NB4 (cell line): ENCODE measurements around the gene VTN.

Experiments used
- MYC ChIP-seq: IDR thresholded peaks from 2 replicates; pipeline ENCODE4 v1.6.1; 2011; ENCODE audit warnings: low read depth, low read length
- POLR2A ChIP-seq: IDR thresholded peaks from 2 replicates; pipeline ENCODE4 v1.6.1; 2011; ENCODE audit warnings: mild to moderate bottlenecking; ENCODE audit not compliant: insufficient read length; ENCODE audit errors: extremely low read depth
- TF ChIP-seq, protein P1 (sequence below): IDR thresholded peaks from one replicate; pipeline ENCODE4 v1.5.1; 2012; ENCODE audit warnings: low read depth, low read length
- TF ChIP-seq, protein P2 (sequence below): IDR thresholded peaks from 2 replicates; pipeline ENCODE4 v1.6.1; 2011; ENCODE audit warnings: low read depth, low read length

DNA sequence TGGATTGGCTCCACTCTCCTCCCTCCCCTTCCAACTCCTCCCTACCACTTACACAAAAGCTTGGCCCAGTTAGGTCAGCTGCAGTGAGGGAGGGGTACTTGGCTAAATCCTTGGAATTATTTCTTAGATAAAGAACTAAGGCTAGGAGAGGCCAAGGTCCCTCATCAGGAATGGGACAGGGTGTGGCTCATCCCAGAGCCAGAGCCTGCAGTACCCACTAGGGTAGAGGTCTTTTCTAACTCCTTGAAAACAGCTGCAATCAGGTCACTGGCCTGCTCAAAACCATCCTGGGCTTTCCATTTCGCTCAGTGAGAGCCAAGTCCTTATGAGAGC, 37.8 kb upstream of the VTN start:
- TF ChIP-seq, protein P1, sequence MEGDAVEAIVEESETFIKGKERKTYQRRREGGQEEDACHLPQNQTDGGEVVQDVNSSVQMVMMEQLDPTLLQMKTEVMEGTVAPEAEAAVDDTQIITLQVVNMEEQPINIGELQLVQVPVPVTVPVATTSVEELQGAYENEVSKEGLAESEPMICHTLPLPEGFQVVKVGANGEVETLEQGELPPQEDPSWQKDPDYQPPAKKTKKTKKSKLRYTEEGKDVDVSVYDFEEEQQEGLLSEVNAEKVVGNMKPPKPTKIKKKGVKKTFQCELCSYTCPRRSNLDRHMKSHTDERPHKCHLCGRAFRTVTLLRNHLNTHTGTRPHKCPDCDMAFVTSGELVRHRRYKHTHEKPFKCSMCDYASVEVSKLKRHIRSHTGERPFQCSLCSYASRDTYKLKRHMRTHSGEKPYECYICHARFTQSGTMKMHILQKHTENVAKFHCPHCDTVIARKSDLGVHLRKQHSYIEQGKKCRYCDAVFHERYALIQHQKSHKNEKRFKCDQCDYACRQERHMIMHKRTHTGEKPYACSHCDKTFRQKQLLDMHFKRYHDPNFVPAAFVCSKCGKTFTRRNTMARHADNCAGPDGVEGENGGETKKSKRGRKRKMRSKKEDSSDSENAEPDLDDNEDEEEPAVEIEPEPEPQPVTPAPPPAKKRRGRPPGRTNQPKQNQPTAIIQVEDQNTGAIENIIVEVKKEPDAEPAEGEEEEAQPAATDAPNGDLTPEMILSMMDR = no peak
- TF ChIP-seq MYC (no peak), POLR2A (no peak)
- TF ChIP-seq, protein P2, sequence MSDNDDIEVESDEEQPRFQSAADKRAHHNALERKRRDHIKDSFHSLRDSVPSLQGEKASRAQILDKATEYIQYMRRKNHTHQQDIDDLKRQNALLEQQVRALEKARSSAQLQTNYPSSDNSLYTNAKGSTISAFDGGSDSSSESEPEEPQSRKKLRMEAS = no peak
